GM23248 (cell line): ENCODE results near the gene S100A9. TPM values are rescaled to one million over a fixed set of nuclear protein-coding genes. Genes with fewer than 3 reads are reported as not detected.
"Not testable (repeated sequence)": the region's sequence is repeated elsewhere in the genome, so short reads cannot be mapped to it uniquely, and the experiment has no call there.

Experiments used
- DNase-seq: peaks from one replicate; pipeline ENCODE4 v3.0.0-alpha.2; 2015
- H2AFZ ChIP-seq: fragments of 200-600 bp; sonication (generic); 2 replicates; pipeline ENCODE4 v1.6.1; 2016; ENCODE audit warnings: antibody characterized with exemption
- H3F3A ChIP-seq: fragments of 200-600 bp; sonication (generic); 2 replicates; pipeline ENCODE4 v1.6.1; 2016; ENCODE audit warnings: mild to moderate bottlenecking, antibody characterized with exemption, mixed run types; ENCODE audit not compliant: insufficient read depth
- H3K27ac ChIP-seq: fragments of 200-600 bp; sonication (generic); 2 replicates; pipeline ENCODE4 v1.5.1; 2016; ENCODE audit warnings: mild to moderate bottlenecking
- H3K27me3 ChIP-seq: fragments of 200-600 bp; sonication (generic); replicated peaks from 2 replicates; pipeline ENCODE4 v1.6.1; 2016; ENCODE audit warnings: mild to moderate bottlenecking; ENCODE audit not compliant: insufficient read depth
- H3K36me3 ChIP-seq: fragments of 200-600 bp; sonication (generic); 2 replicates; pipeline ENCODE4 v1.6.1; 2016; ENCODE audit warnings: low read depth, mild to moderate bottlenecking
- H3K4me1 ChIP-seq: fragments of 200-600 bp; sonication (generic); 2 replicates; pipeline ENCODE4 v1.6.1; 2016; ENCODE audit warnings: mild to moderate bottlenecking; ENCODE audit not compliant: insufficient read depth
- H3K4me2 ChIP-seq: fragments of 200-600 bp; sonication (generic); one replicate; pipeline ENCODE4 v1.6.1; 2016; ENCODE audit warnings: mild to moderate bottlenecking; ENCODE audit not compliant: unreplicated experiment
- H3K4me3 ChIP-seq: fragments of 200-600 bp; sonication (generic); 2 replicates; pipeline ENCODE4 v1.5.1; 2016; ENCODE audit warnings: mild to moderate bottlenecking
- H3K79me2 ChIP-seq: fragments of 200-600 bp; sonication (generic); 2 replicates; pipeline ENCODE4 v1.6.1; 2016; ENCODE audit warnings: mild to moderate bottlenecking; ENCODE audit not compliant: insufficient read depth
- H3K9ac ChIP-seq: fragments of 200-600 bp; sonication (generic); 2 replicates; pipeline ENCODE4 v1.6.1; 2016; ENCODE audit warnings: mild to moderate bottlenecking
- H3K9me2 ChIP-seq: fragments of 200-600 bp; sonication (generic); 2 replicates; pipeline ENCODE4 v1.6.1; 2016; ENCODE audit warnings: mixed run types, mild to moderate bottlenecking, moderate library complexity; ENCODE audit not compliant: insufficient read depth
- H3K9me3 ChIP-seq: fragments of 200-600 bp; sonication (generic); one replicate; pipeline ENCODE4 v1.6.1; 2017; ENCODE audit warnings: low read depth
- H4K20me1 ChIP-seq: fragments of 200-600 bp; sonication (generic); 2 replicates; pipeline ENCODE4 v1.6.0; 2016; ENCODE audit not compliant: insufficient read depth
- EZH2 ChIP-seq: fragments of 200-600 bp; sonication (generic); IDR thresholded peaks from 2 replicates; pipeline ENCODE4 v1.6.1; 2018; ENCODE audit warnings: antibody characterized with exemption, mild to moderate bottlenecking; ENCODE audit not compliant: insufficient read depth, poor library complexity, severe bottlenecking
- EZH2phosphoT487 ChIP-seq: fragments of 200-600 bp; sonication (generic); IDR thresholded peaks from 2 replicates; pipeline ENCODE4 v1.6.1; 2018; ENCODE audit warnings: antibody characterized with exemption, moderate library complexity, mild to moderate bottlenecking, low read depth; ENCODE audit not compliant: insufficient read depth
- WGBS, 2 experiments: methylation state at CpG; one replicate each; pipeline ENCODE4 v1.1.6; 2015 to 2017; ENCODE audit warnings: low lambda C conversion rate in 2 of 2, low coverage in 1 of 2; ENCODE audit errors: missing lambda C conversion rate in 2 of 2; 5-methylcytosine and 5-hydroxymethylcytosine counted together
- in situ Hi-C: fragments of 300-500 bp; cut with MboI; formaldehyde crosslinking; loops from 2 replicates; pipeline ENCODE4 v1.15.0; 2020
- polyA plus RNA-seq: library from polyadenylated mRNA; unstranded; fragments of >200 nt; fragmentation: Nextera tagmentation; extraction: Ambion mirVana; gene quantifications from 2 replicates; pipeline ENCODE4 v1.2.1, GENCODE V29; 2016
- total RNA-seq: library from RNA; depleted of rRNA; stranded (reverse); fragments of >200 nt; shearing (Covaris generic); gene quantifications from 2 replicates; pipeline ENCODE4 v1.2.3, GENCODE V29; 2014

Gene S100A9
- total and polyA plus RNA-seq, 2 experiments from 2014 or later = not detected

GRCh38 chr1:153345187-153346076 is 12.2 kb upstream of the S100A9 start:
- Histone ChIP-seq H4K20me1 (no peaks in the 10 kb centered on the region), H3K36me3 (no peaks in the 10 kb centered on the region), H3K79me2 (no peaks in the 10 kb centered on the region), H3K9me3 (no peaks in the 10 kb centered on the region), H3K4me1 (no peaks in the 10 kb centered on the region), H3K27me3 (peaks cover 24% of the 10 kb centered on the region), H3K27ac (no peak overlapping the region), H2AFZ (no peak overlapping the region), H3K4me2 (no peak overlapping the region), H3K4me3 (no peak overlapping the region), H3K9me2 (no peaks in the 10 kb centered on the region), H3K9ac (no peak overlapping the region), H3F3A (no peaks in the 10 kb centered on the region)
- 43 to 47% methylated on average over 14 of the region's 14 CpGs for WGBS, 2 experiments
- TF ChIP-seq EZH2 (no peak), EZH2phosphoT487 (no peak)
- no peak for DNase-seq
- in situ Hi-C loops = no loop called here

- Histone ChIP-seq H3F3A (no peaks in the 10 kb centered on the region), H3K36me3 (no peaks in the 10 kb centered on the region), H3K4me2 (no peak overlapping the region), H3K9me2 (no peaks in the 10 kb centered on the region), H3K79me2 (no peaks in the 10 kb centered on the region), H3K9ac (no peak overlapping the region), H3K27ac (no peak overlapping the region), H4K20me1 (no peaks in the 10 kb centered on the region), H2AFZ (no peak overlapping the region), H3K27me3 (peaks cover 31% of the 10 kb centered on the region), H3K4me1 (no peaks in the 10 kb centered on the region), H3K9me3 (no peaks in the 10 kb centered on the region), H3K4me3 (no peak overlapping the region)
- DNase-seq = no peak
- in situ Hi-C loops = no loop called here
- TF ChIP-seq EZH2phosphoT487 (no peak), EZH2 (no peak)
- WGBS, 2 experiments = 57 to 58% methylated on average over 6 of the region's 6 CpGs
These were observed 11.5 kb upstream of the S100A9 start for GRCh38 chr1:153346077-153346723.

- H3F3A ChIP-seq, H3K79me2 ChIP-seq, in situ Hi-C loops, H3K4me1 ChIP-seq, H3K4me3 ChIP-seq, H2AFZ ChIP-seq, H3K4me2 ChIP-seq, H3K9me3 ChIP-seq, H4K20me1 ChIP-seq, H3K9me2 ChIP-seq, DNase-seq, H3K27ac ChIP-seq, H3K36me3 ChIP-seq, H3K9ac ChIP-seq: not testable (repeated sequence)
- 58 to 62% methylated on average over 14 of the region's 14 CpGs for WGBS, 2 experiments
- H3K27me3 ChIP-seq = peaks cover 38% of the 10 kb centered on the region
These were observed 10.6 kb upstream of the S100A9 start for GRCh38 chr1:153347049-153347448.

GRCh38 chr1:153347856-153348255 is 9.8 kb upstream of the S100A9 start:
- peaks cover 40% of the 10 kb centered on the region for H3K27me3 ChIP-seq
- H2AFZ ChIP-seq = no peak overlapping the region
- H3K9me2 ChIP-seq = no peaks in the 10 kb centered on the region
- no peaks in the 10 kb centered on the region for H3K9me3 ChIP-seq
- no peaks in the 10 kb centered on the region for H3F3A ChIP-seq
- no peak overlapping the region for H3K4me2 ChIP-seq
- H4K20me1 ChIP-seq = no peaks in the 10 kb centered on the region
- in situ Hi-C loops = no loop called here
- TF ChIP-seq EZH2 (no peak), EZH2phosphoT487 (no peak)
- no peak overlapping the region for H3K4me3 ChIP-seq
- H3K9ac ChIP-seq = no peak overlapping the region
- no peaks in the 10 kb centered on the region for H3K36me3 ChIP-seq
- no peaks in the 10 kb centered on the region for H3K4me1 ChIP-seq
- H3K79me2 ChIP-seq = no peaks in the 10 kb centered on the region
- DNase-seq = no peak
- H3K27ac ChIP-seq = no peak overlapping the region
- 22 to 33% methylated on average over 7 of the region's 7 CpGs for whole genome bisulfite sequencing, 2 experiments
